Keratinocyte (primary cell): ENCODE data around the gene NOD1. TPM values are rescaled to one million over a fixed set of nuclear protein-coding genes. Genes with fewer than 3 reads are reported as not detected.
A peak's percentile ranks its signal among the peaks of the same experiment; 100 is the strongest.

ENCODE experiments used
- DNase-seq: peaks from one replicate; pipeline ENCODE4 v3.0.0-alpha.2; 2011; ENCODE audit warnings: low read depth, missing footprints, low spot score
- FAIRE-seq: peaks from 2 replicates; lab custom pipeline; 2011; peaks lifted over from hg19 to GRCh38; lab: Jason Lieb, UNC
- H2AFZ ChIP-seq: 2 replicates; pipeline ENCODE4 v1.6.0; 2012; ENCODE audit warnings: low read length, control low read depth, inconsistent platforms; ENCODE audit not compliant: control insufficient read depth
- H3K27ac ChIP-seq: 2 replicates; pipeline ENCODE4 v1.5.1; 2011; ENCODE audit warnings: low read length; ENCODE audit not compliant: control insufficient read depth, insufficient read depth
- H3K27me3 ChIP-seq: 3 replicates; pipeline ENCODE4 v1.6.0; 2011; ENCODE audit warnings: low read length; ENCODE audit not compliant: control insufficient read depth, insufficient read depth; ENCODE audit errors: extremely low read depth
- H3K36me3 ChIP-seq, 2 experiments: 2 replicates in 1 of 2; 3 replicates in 1 of 2; pipeline ENCODE4 v1.5.1; 2011; ENCODE audit warnings: low read length in 2 of 2, mild to moderate bottlenecking in 1 of 2; ENCODE audit not compliant: control insufficient read depth in 2 of 2, insufficient read depth in 2 of 2; ENCODE audit errors: extremely low read depth in 1 of 2
- H3K4me1 ChIP-seq: 3 replicates; pipeline ENCODE4 v1.5.1; 2011; ENCODE audit warnings: low read length; ENCODE audit not compliant: control insufficient read depth, insufficient read depth; ENCODE audit errors: extremely low read depth
- H3K4me2 ChIP-seq: 3 replicates; pipeline ENCODE4 v1.6.0; 2011; ENCODE audit warnings: low read depth, low read length; ENCODE audit not compliant: control insufficient read depth, insufficient read depth; ENCODE audit errors: extremely low read depth
- H3K4me3 ChIP-seq, 3 experiments: fragments of 200-600 bp in 1 of 3; sonication (generic) in 1 of 3; 2 replicates in 2 of 3; 3 replicates in 1 of 3; pipeline ENCODE4 v1.5.1; 2011 to 2016; ENCODE audit warnings: low read length in 3 of 3, mild to moderate bottlenecking in 3 of 3, control low read depth in 2 of 3, inconsistent platforms in 1 of 3, low read depth in 1 of 3, mixed read lengths in 1 of 3, mixed run types in 1 of 3, moderate library complexity in 1 of 3; ENCODE audit not compliant: control insufficient read depth in 2 of 3, insufficient read depth in 2 of 3; ENCODE audit errors: extremely low read depth in 1 of 3
- H3K79me2 ChIP-seq: 2 replicates; pipeline ENCODE4 v1.6.0; 2012; ENCODE audit warnings: low read length; ENCODE audit not compliant: control insufficient read depth, insufficient read depth
- H3K9ac ChIP-seq: 3 replicates; pipeline ENCODE4 v1.6.0; 2011; ENCODE audit warnings: low read length; ENCODE audit not compliant: control insufficient read depth, insufficient read depth; ENCODE audit errors: extremely low read depth
- H3K9me1 ChIP-seq: 3 replicates; pipeline ENCODE4 v1.6.0; 2011; ENCODE audit warnings: low read length; ENCODE audit not compliant: control insufficient read depth, insufficient read depth; ENCODE audit errors: extremely low read depth
- H3K9me3 ChIP-seq: 2 replicates; pipeline ENCODE4 v1.5.1; 2012; ENCODE audit warnings: low read depth, low read length; ENCODE audit not compliant: control insufficient read depth
- H4K20me1 ChIP-seq: 3 replicates; pipeline ENCODE4 v1.6.0; 2011; ENCODE audit warnings: low read length; ENCODE audit not compliant: control insufficient read depth, insufficient read depth; ENCODE audit errors: extremely low read depth
- CTCF ChIP-seq, 3 experiments: IDR thresholded peaks in 1 of 3; conservative IDR thresholded peaks in 1 of 3; optimal IDR thresholded peaks in 1 of 3; 2 replicates in 2 of 3; 3 replicates in 1 of 3; pipeline versions ENCODE3 to v1.5.1; 2011; ENCODE audit warnings: low read length in 3 of 3, mild to moderate bottlenecking in 3 of 3, moderate library complexity in 2 of 3, control low read depth in 1 of 3, inconsistent platforms in 1 of 3; ENCODE audit not compliant: insufficient read depth in 2 of 3; ENCODE audit errors: extremely low read depth in 1 of 3
- EZH2 ChIP-seq: IDR thresholded peaks from one replicate; pipeline ENCODE4 v1.6.1; 2012; ENCODE audit warnings: inconsistent platforms, mild to moderate bottlenecking, low read length, moderate library complexity
- dilution Hi-C: fragments of 300-500 bp; cut with MboI; formaldehyde crosslinking; loops from one replicate; pipeline ENCODE4 v1.7.0; 2020; ENCODE audit warnings: low sequenced_read_pairs; ENCODE audit not compliant: extremely low pct_ligation_motif_present
- polyA plus RNA-seq, 5 experiments: library from polyadenylated mRNA; depleted of rRNA in 3 of 5; stranded (reverse) in 3 of 5; stranded (forward) in 1 of 5; unstranded in 1 of 5; fragments of >200 nt; gene quantifications; 1 replicate in 1 of 5; 2 replicates in 3 of 5; 3 replicates in 1 of 5; pipeline versions ENCODE4 v1.2.1 to v1.2.3, GENCODE V29; 2011 to 2012; ENCODE audit warnings: missing spikeins in 2 of 5, low read depth in 1 of 5, low replicate concordance in 1 of 5

NOD1 gene
- polyA plus RNA-seq, 1 donor (not counting 4 experiments of a cell fraction or from before 2014, with no cell fraction given), result 4.3 TPM

DNA sequence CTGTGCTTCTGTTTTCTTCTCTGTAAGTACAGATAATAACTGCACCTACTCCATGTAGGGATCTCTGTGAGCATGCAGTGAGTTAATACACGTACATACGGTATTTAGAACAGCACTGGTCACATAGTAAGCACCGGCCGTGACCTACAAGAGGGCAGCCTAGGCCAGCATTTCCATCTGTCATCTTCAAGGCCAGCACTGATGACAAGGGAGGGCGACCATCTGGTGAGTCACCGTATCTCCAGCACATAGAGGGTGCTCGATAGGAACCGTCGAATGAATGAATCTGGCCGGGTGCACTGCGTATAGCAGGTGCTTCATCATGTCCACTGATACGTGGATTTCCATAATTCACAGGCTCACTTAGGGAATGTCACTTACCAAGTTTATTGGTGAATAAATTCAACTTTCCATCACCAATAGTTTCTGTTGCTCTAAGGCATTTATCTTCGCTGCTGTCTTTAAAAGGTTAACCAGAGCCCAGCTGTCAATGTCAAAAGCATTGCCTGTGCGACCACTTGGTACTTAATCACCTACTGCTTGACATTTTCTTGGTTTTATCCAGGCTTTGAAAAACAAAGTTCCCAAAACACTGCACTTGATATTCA, 8.3 kb downstream of the NOD1 start:
- dilution Hi-C loops, result no loop called here
- DNase-seq (no peak), FAIRE-seq (no peak)
- Histone ChIP-seq H3K27me3 (no peaks in the 10 kb centered on the region), H3K4me3 (no peak overlapping the region), H3K9me3 (no peaks in the 10 kb centered on the region), H2AFZ (no peak overlapping the region), H3K4me1 (peaks cover 15% of the 10 kb centered on the region), H3K9ac (no peak overlapping the region), H3K36me3 (no peaks in the 10 kb centered on the region), H3K9me1 (no peaks in the 10 kb centered on the region), H3K79me2 (peaks cover 5% of the 10 kb centered on the region), H4K20me1 (no peaks in the 10 kb centered on the region), H3K4me2 (no peak overlapping the region), H3K27ac (peak overlapping the region; percentile 50)
- TF ChIP-seq EZH2 (no peak), CTCF (optimal IDR thresholded peaks at IDR 0.05 in 1 of 3, IDR thresholded peaks at IDR 0.05 in 1 of 3, conservative IDR thresholded peaks at IDR 0.05 in 1 of 3; ENCODE audit: extremely low read depth in 1 of 3, insufficient read depth in 2 of 3, low read length in 3 of 3) (no peak)

- Histone ChIP-seq H3K27me3 (no peaks in the 10 kb centered on the region), H2AFZ (peak overlapping the region; percentile 57), H3K4me1 (peaks cover 15% of the 10 kb centered on the region), H3K27ac (peak overlapping the region; percentile 50), H3K9ac (peak overlapping the region; percentile 33), H3K9me3 (no peaks in the 10 kb centered on the region), H3K9me1 (no peaks in the 10 kb centered on the region), H3K4me3 (no peak overlapping the region), H4K20me1 (no peaks in the 10 kb centered on the region), H3K4me2 (peak overlapping the region; percentile 53), H3K79me2 (peaks cover 5% of the 10 kb centered on the region), H3K36me3 (no peaks in the 10 kb centered on the region)
- FAIRE-seq (no peak), DNase-seq (peak; percentile 13)
- dilution Hi-C loops, result no loop called here
- TF ChIP-seq EZH2, result no peak
- peak; percentile 19 to 45 (median 45) for TF ChIP-seq CTCF (optimal IDR thresholded peaks at IDR 0.05 in 1 of 3, IDR thresholded peaks at IDR 0.05 in 1 of 3, conservative IDR thresholded peaks at IDR 0.05 in 1 of 3; ENCODE audit: extremely low read depth in 1 of 3, insufficient read depth in 2 of 3, low read length in 3 of 3)
These were observed 9.3 kb downstream of the NOD1 start for GRCh38 chr7:30469303-30469702.
